HG02970 (cell line): Measurements from ENCODE around the gene PRR13.
"Not testable (repeated sequence)": the region's sequence is repeated elsewhere in the genome, so short reads cannot be mapped to it uniquely, and the experiment has no call there.

Experiments
- ATAC-seq: cut with Tn5 transposase; IDR thresholded peaks from one replicate; pipeline ENCODE4 v1.9.1; 2021; ENCODE audit warnings: mild to moderate bottlenecking, moderate library complexity, moderate number of reproducible peaks; ENCODE audit not compliant: unreplicated experiment, low FRiP score

PRR13 gene

GRCh38 chr12:53431187-53431586, 10.3 kb upstream of the PRR13 start:
- no peak for ATAC-seq

GRCh38 chr12:53435326-53435725, 6.2 kb upstream of the PRR13 start:
- ATAC-seq = not testable (repeated sequence)

- not testable (repeated sequence) for ATAC-seq
Measured at GRCh38 chr12:53439582-53439981, 2.0 kb upstream of the PRR13 start.

GRCh38 chr12:53443955-53444354, 2.4 kb downstream of the PRR13 start:
- no peak for ATAC-seq

- ATAC-seq = not testable (repeated sequence)
Measured at GRCh38 chr12:53444593-53445325, 3.2 kb downstream of the PRR13 start.

GRCh38 chr12:53450936-53451335, 9.4 kb downstream of the PRR13 start:
- ATAC-seq = no peak

GRCh38 chr12:53451661-53452158, 10.2 kb downstream of the PRR13 start, which contains the start of gene PCBP2:
Gene PCBP2, plus strand, starts transcription at chr12:53452102. Its CDS starts 2,699 bp downstream, at chr12:53454801.
- ATAC-seq = peak; percentile 93

GRCh38 chr12:53452159-53453077, 10.9 kb downstream of the PRR13 start:
- no peak for ATAC-seq

GRCh38 chr12:53453953-53454640, 12.6 kb downstream of the PRR13 start:
- ATAC-seq = no peak

- no peak for ATAC-seq
Measured at GRCh38 chr12:53454707-53455106, 13.2 kb downstream of the PRR13 start.

GRCh38 chr12:53456654-53457366, 15.3 kb downstream of the PRR13 start:
- ATAC-seq = no peak

- ATAC-seq = no peak
Measured at GRCh38 chr12:53459097-53459496, 17.6 kb downstream of the PRR13 start.

- ATAC-seq = no peak
Measured at GRCh38 chr12:53461059-53461458, 19.5 kb downstream of the PRR13 start.

GRCh38 chr12:53461591-53461990, 20.1 kb downstream of the PRR13 start:
- no peak for ATAC-seq

GRCh38 chr12:53462935-53463334, 21.4 kb downstream of the PRR13 start:
- no peak for ATAC-seq

GRCh38 chr12:53463802-53464560, 22.4 kb downstream of the PRR13 start:
- ATAC-seq = no peak

- no peak for ATAC-seq
Measured at GRCh38 chr12:53464685-53465418, 23.3 kb downstream of the PRR13 start.

GRCh38 chr12:53465679-53466078, 24.1 kb downstream of the PRR13 start:
- ATAC-seq = no peak

GRCh38 chr12:53466640-53467039, 25.1 kb downstream of the PRR13 start:
- ATAC-seq = no peak
